Esophagus muscularis mucosa (tissue), 3 donors: ENCODE results near the gene C14orf180.

Source experiments
- CTCF ChIP-seq, 3 experiments: fragments of 200-600 bp in 2 of 3; fragments of 450-650 bp in 1 of 3; sonication (generic) in 2 of 3; IDR thresholded peaks; one replicate each; pipeline ENCODE4 v1.5.1; 2017 to 2019; ENCODE audit warnings: antibody characterized with exemption in 3 of 3, mild to moderate bottlenecking in 2 of 3, moderate library complexity in 1 of 3
- POLR2A ChIP-seq: fragments of 450-650 bp; IDR thresholded peaks from one replicate; pipeline ENCODE4 v1.6.1; 2017; ENCODE audit warnings: antibody characterized with exemption, moderate library complexity, mild to moderate bottlenecking, low read depth
- POLR2AphosphoS5 ChIP-seq, 2 donors: sonication (generic); formaldehyde crosslinking; IDR thresholded peaks; one replicate each; pipeline ENCODE4 v1.6.1; 2017; ENCODE audit warnings: antibody characterized with exemption in 2 of 2

GRCh38 chr14:104633276-104634137 is 53.9 kb downstream of the C14orf180 start:
- TF ChIP-seq POLR2A, result no peak
- no peak for TF ChIP-seq CTCF (IDR thresholded peaks at IDR 0.05)
- TF ChIP-seq POLR2AphosphoS5 (IDR thresholded peaks at IDR 0.05), result no peak
